SH-SY5Y (cell line): ENCODE data around the gene CYB5R2.

ENCODE experiments used
- GATA2 ChIP-seq: IDR thresholded peaks from 2 replicates; pipeline ENCODE4 v1.6.1; 2011; ENCODE audit warnings: mild to moderate bottlenecking, low read depth, low read length
- GATA3 ChIP-seq: IDR thresholded peaks from 2 replicates; pipeline ENCODE4 v1.6.1; 2011; ENCODE audit warnings: low read depth, mild to moderate bottlenecking, low read length, moderate library complexity

DNA sequence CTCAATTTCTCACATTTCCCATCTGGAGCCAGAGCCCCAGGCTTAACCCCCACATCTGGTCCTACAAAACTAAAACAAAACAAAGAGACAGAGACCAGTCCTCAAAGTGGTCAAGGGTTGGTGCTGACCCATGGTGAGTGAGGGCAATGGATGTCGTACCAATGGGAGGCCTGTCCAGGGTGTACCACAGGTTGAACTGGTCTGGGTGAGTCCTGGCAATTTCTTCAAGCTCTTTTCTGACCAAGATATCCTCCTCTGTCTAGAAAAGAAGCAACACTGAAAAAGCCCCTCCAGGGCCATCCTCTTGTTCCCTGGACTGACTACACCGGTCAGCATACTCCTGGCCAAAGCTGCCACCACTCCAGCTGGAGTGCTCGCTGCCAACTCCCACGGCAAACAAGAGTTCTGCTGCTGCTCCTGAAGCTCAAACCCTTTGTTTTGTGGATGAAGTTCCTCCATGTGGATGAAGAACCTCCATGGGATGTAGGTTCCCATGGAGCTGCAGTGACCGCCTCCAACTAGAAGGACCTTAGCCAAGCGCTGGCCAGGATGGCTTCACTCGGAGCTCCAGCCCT lies 6.9 kb downstream of the CYB5R2 start:
- TF ChIP-seq GATA2 (no peak), GATA3 (no peak)
